ENCODE measurements around the gene CHRNA4.

DNA sequence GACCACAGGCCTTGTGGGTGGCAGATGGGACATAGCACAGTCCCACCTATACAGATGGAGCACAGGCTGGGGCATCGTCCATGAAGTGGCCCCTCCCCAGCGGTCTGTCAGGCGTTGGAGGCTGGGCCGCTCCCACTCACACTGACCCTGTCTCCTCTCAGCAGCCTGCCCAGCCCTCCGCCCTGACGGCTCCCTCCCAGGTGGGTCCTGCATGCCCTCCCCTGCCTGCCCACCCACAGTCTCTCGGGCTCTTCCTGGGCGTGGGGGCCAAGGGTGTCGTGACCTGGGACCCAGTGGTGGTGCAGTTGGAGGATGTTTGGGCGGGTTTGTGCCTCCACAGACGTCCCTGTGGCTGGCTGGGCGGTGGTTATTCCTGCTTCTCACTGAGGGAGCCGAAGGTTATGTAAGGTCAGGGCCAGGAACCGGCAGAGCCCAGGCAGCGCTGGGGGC lies 45.9 kb downstream of the CHRNA4 start:
- TF ChIP-seq PTBP1 (IDR thresholded peaks at IDR 0.05; ENCODE audit: low read depth, low read length) (no peak), FIP1L1 (IDR thresholded peaks at IDR 0.05; ENCODE audit: low read depth, low read length, poor library complexity, severe bottlenecking) (no peak)

Measured in K562 (cell line).